ENCODE results near the gene NPR2.

NPR2 gene

GRCh38 chr9:35748858-35749514, 42.4 kb upstream of the NPR2 start, which contains the start of the genes GBA2 and RGP1:
TSS of gene GBA2 (minus strand) at chr9:35749228. CDS start at chr9:35748704, 524 bp downstream.
TSS of gene RGP1 (plus strand) at chr9:35749287. CDS start at chr9:35749756, 469 bp downstream.
- no peak for TF ChIP-seq Cebpa-rat (IDR thresholded peaks at IDR 0.05)
- peak within 1 kb of the TSS; percentile 79 to 90 (median 81) for H3K27ac ChIP-seq

DNA sequence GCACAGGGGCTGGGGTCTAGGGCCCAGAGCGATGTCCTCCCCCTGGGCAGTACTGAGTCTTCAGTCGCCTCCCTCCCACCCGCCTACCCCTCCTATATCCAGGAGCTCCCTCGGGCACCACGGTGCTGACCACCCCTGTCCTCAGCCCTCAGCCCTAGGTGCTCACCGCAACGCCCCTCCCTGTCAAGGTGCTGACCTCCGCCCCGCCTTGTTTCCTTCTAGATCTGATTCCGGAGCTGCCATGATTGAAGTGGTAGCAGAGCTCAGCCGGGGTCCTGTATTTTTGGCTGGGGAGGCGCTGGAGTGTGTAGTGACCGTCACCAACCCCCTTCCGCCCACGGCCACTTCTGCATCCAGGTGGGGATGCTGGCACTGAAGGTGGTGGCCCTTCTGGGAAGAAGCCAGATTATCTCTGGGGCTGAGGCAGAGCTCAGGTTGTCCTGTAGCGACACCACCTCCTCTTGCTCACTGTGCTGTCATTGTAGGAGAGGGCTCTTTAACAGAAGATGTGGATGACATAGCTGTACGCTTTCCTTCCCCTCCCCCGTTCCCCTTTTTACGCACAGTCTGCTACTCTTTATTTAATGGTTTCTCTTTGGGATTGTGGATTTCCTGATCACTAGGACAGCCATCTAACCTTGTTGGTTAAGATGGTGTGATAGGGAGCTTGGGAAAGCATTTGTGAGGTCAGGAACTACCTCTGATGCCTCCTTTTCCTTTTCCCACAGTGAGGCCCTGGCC, 41.7 kb upstream of the NPR2 start:
- Histone ChIP-seq H3K27me3 (no peaks in the 10 kb centered on the region), H3K9me3 (replicated peaks in 1 of 11) (no peaks in the 10 kb centered on the region), H3K4me2 (peak overlapping the region; percentile 78 to 100 (median 96)), H3K4me3 (peak overlapping the region; percentile 81 to 97 (median 88)), H3K36me3 (peaks cover 17 to 64% (median 42%) of the 10 kb centered on the region in 11 experiments), H3K4me1 (peaks cover 43 to 56% (median 47%) of the 10 kb centered on the region in 10 experiments), H3K27ac (peak overlapping the region; percentile 79 to 90 (median 81)), H3K9ac (peak overlapping the region; percentile 77 to 89 (median 85)), H4K20me1 (peaks cover 0 to 41% (median 32%) of the 10 kb centered on the region in 11 experiments; a peak in 15 of 22 replicates)
- TF ChIP-seq Cebpa-rat (IDR thresholded peaks at IDR 0.05) = no peak

More at GRCh38 chr9:35748858-35749514, 42.4 kb upstream of the NPR2 start, which contains the start of the genes GBA2 and RGP1:
- H3K4me2 ChIP-seq = peak within 1 kb of the TSS; percentile 78 to 100 (median 96)
- H3K27me3 ChIP-seq = no peaks in the 10 kb centered on the region
- peaks cover 0 to 48% (median 34%) of the 10 kb centered on the region in 11 experiments; a peak in 15 of 22 replicates for H4K20me1 ChIP-seq
- no peaks in the 10 kb centered on the region for H3K9me3 ChIP-seq (replicated peaks in 1 of 11)
- H3K4me1 ChIP-seq = peaks cover 47 to 58% (median 51%) of the 10 kb centered on the region in 10 experiments
- H3K9ac ChIP-seq = peak within 1 kb of the TSS; percentile 77 to 89 (median 85)
- peak within 1 kb of the TSS; percentile 81 to 97 (median 88) for H3K4me3 ChIP-seq
- H3K36me3 ChIP-seq = peaks cover 24 to 64% (median 44%) of the 10 kb centered on the region in 11 experiments

GRCh38 chr9:35750256-35750531, 41.2 kb upstream of the NPR2 start:
- no peaks in the 10 kb centered on the region for H3K9me3 ChIP-seq (replicated peaks in 1 of 11)
- peak overlapping the region in 9 of 11 experiments; percentile 77 to 89 (median 85); a peak in 14 of 22 replicates for H3K9ac ChIP-seq
- peaks cover 16 to 63% (median 38%) of the 10 kb centered on the region in 11 experiments; a peak in 20 of 22 replicates for H3K36me3 ChIP-seq
- TF ChIP-seq Cebpa-rat (IDR thresholded peaks at IDR 0.05) = no peak
- peaks cover 37 to 58% (median 49%) of the 10 kb centered on the region in 10 experiments for H3K4me1 ChIP-seq
- H3K27ac ChIP-seq = peak overlapping the region in 6 of 11 experiments; percentile 79 to 90 (median 83); a peak in 9 of 22 replicates
- peak overlapping the region in 8 of 10 experiments; percentile 81 to 97 (median 88); a peak in 14 of 20 replicates for H3K4me3 ChIP-seq
- no peaks in the 10 kb centered on the region for H3K27me3 ChIP-seq
- H3K4me2 ChIP-seq = peak overlapping the region; percentile 78 to 100 (median 96)
- H4K20me1 ChIP-seq = peaks cover 0 to 35% (median 31%) of the 10 kb centered on the region in 11 experiments; a peak in 15 of 22 replicates

DNA sequence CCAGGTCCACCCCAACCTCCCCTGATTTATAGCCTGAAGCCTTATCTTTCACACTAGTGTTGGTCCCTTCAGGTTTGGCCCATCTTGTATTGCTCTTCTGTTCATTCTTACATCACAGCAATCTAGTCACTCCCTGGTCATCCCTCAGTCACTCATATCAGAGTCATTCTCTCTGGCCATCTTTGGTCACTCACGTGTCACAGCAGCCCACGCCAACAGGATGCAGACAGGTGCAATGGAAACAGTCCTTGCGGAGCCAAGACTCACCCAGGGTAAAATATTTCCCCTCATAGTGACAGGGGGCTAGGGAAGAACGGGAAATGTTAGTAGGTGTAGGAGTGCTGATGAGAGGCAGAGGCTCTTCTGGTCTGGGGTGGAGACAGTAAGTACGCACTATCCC, 37.9 kb upstream of the NPR2 start:
- no peak for TF ChIP-seq Cebpa-rat (IDR thresholded peaks at IDR 0.05)

GRCh38 chr9:35754264-35754663, 37.1 kb upstream of the NPR2 start, which contains the start of gene MSMP:
TSS of gene MSMP (minus strand) at chr9:35754276. CDS start at chr9:35754129, 147 bp downstream.
- Histone ChIP-seq H3K36me3 (peaks cover 16 to 48% (median 35%) of the 10 kb centered on the region in 11 experiments; a peak in 20 of 22 replicates), H3K9me3 (replicated peaks in 1 of 11) (no peaks in the 10 kb centered on the region), H3K4me2 (peak within 1 kb of the TSS in 9 of 11 experiments; percentile 91 to 100 (median 97); a peak in 11 of 22 replicates), H4K20me1 (peaks cover 0 to 7% (median 0%) of the 10 kb centered on the region in 11 experiments; a peak in 1 of 22 replicates), H3K27me3 (no peaks in the 10 kb centered on the region), H3K27ac (0 out of 22 replicates have a peak within 1 kb of the TSS, but pooled peaks of 1 of the 11 experiments have one; percentile 15), H3K4me3 (no peak within 1 kb of the TSS), H3K4me1 (peaks cover 47 to 66% (median 60%) of the 10 kb centered on the region in 10 experiments), H3K9ac (no peak within 1 kb of the TSS)
- no peak for TF ChIP-seq Cebpa-rat (IDR thresholded peaks at IDR 0.05)

More for the DNA sequence above, 37.9 kb upstream of the NPR2 start:
- H4K20me1 ChIP-seq = peaks cover 0 to 9% (median 0%) of the 10 kb centered on the region in 11 experiments; a peak in 7 of 22 replicates
- no peak overlapping the region for H3K4me2 ChIP-seq
- no peak overlapping the region for H3K9ac ChIP-seq
- H3K27ac ChIP-seq = no peak overlapping the region
- H3K27me3 ChIP-seq = no peaks in the 10 kb centered on the region
- H3K4me1 ChIP-seq = peaks cover 40 to 61% (median 53%) of the 10 kb centered on the region in 10 experiments
- no peak overlapping the region for H3K4me3 ChIP-seq
- H3K36me3 ChIP-seq = peaks cover 16 to 48% (median 35%) of the 10 kb centered on the region in 11 experiments; a peak in 20 of 22 replicates
- no peaks in the 10 kb centered on the region for H3K9me3 ChIP-seq (replicated peaks in 1 of 11)

DNA sequence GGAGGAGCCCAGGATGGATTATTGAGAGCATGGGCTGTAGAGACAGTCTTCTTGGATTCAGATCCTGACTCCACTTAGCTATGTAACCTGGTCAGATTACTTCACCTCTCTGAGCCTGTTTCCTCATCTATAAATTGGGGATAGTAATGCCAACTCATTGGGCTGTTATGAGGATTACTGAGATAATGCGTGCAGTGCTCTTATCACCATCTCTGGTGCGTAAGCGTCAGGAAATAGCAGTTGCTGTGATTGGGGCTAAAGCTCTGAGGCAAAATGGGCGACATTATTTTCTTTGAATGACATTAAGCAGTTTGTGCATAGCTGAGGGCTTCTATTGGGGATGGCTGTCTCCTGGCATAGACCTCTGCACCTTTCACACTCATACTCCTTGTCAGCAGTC, 36.3 kb upstream of the NPR2 start:
- Histone ChIP-seq H3K4me1 (peaks cover 46 to 67% (median 60%) of the 10 kb centered on the region in 10 experiments), H3K27ac (no peak overlapping the region), H3K36me3 (peaks cover 16 to 48% (median 35%) of the 10 kb centered on the region in 11 experiments; a peak in 20 of 22 replicates), H4K20me1 (peaks cover 0 to 7% (median 0%) of the 10 kb centered on the region in 11 experiments; a peak in 1 of 22 replicates), H3K4me3 (no peak overlapping the region), H3K9ac (no peak overlapping the region), H3K9me3 (replicated peaks in 1 of 11) (no peaks in the 10 kb centered on the region), H3K27me3 (no peaks in the 10 kb centered on the region), H3K4me2 (peak overlapping the region in 9 of 11 experiments; percentile 91 to 100 (median 97); a peak in 18 of 22 replicates)
- TF ChIP-seq Cebpa-rat (IDR thresholded peaks at IDR 0.05) = no peak

GRCh38 chr9:35756275-35757225, 34.8 kb upstream of the NPR2 start:
- Histone ChIP-seq H3K9ac (peak overlapping the region; percentile 49 to 81 (median 69); a peak in 21 of 22 replicates), H3K27ac (peak overlapping the region in 10 of 11 experiments; percentile 49 to 81 (median 69); a peak in 20 of 22 replicates)

More at GRCh38 chr9:35756275-35757225, 34.8 kb upstream of the NPR2 start:
- peaks cover 50 to 74% (median 69%) of the 10 kb centered on the region in 10 experiments for H3K4me1 ChIP-seq
- no peaks in the 10 kb centered on the region for H3K9me3 ChIP-seq (replicated peaks in 1 of 11)
- H3K36me3 ChIP-seq = peaks cover 16 to 37% (median 29%) of the 10 kb centered on the region in 11 experiments; a peak in 20 of 22 replicates
- no peak for TF ChIP-seq Cebpa-rat (IDR thresholded peaks at IDR 0.05)
- peaks cover 0 to 7% (median 0%) of the 10 kb centered on the region in 11 experiments; a peak in 1 of 22 replicates for H4K20me1 ChIP-seq
- peak overlapping the region; percentile 91 to 100 (median 97) for H3K4me2 ChIP-seq
- H3K4me3 ChIP-seq = peak overlapping the region; percentile 56 to 72 (median 60)
- no peaks in the 10 kb centered on the region for H3K27me3 ChIP-seq
